H1 (cell line): ENCODE data around the gene IPO11. TPM values are rescaled to one million over a fixed set of nuclear protein-coding genes. Genes with fewer than 3 reads are reported as not detected.

Experiments used
- CTCF ChIA-PET: fragments of 300-600 bp; sonication (Branson Sonifier 250); formaldehyde crosslinking; loops from one replicate; lab custom pipeline; 2021; ENCODE audit not compliant: partially characterized antibody; lab: Charles Lee
- POLR2A ChIA-PET: fragments of 300-600 bp; sonication (Branson Sonifier 250); formaldehyde crosslinking; loops from one replicate; lab custom pipeline; 2021; ENCODE audit warnings: inconsistent platforms; ENCODE audit not compliant: partially characterized antibody; lab: Charles Lee
- DNase-seq, 2 experiments: peaks; one replicate each; pipeline versions ENCODE4 v3.0.0 to v3.0.0-alpha.2; 2010 to 2022; ENCODE audit warnings: low spot score in 2 of 2, low read depth in 1 of 2, mixed read lengths in 1 of 2
- FAIRE-seq: peaks from 2 replicates; lab custom pipeline; 2011; peaks lifted over from hg19 to GRCh38; lab: Jason Lieb, UNC
- H2AFZ ChIP-seq: 2 replicates; pipeline ENCODE4 v1.8.1; 2012; ENCODE audit warnings: low read length, inconsistent platforms
- H2AK5ac ChIP-seq: 2 replicates; pipeline ENCODE4 v1.6.1; 2013; ENCODE audit warnings: low read depth, low read length
- H2BK120ac ChIP-seq: replicated peaks from 2 replicates; pipeline ENCODE3; 2013; ENCODE audit warnings: low read depth, low read length, inconsistent platforms
- H2BK12ac ChIP-seq: 2 replicates; pipeline ENCODE4 v1.6.1; 2013; ENCODE audit warnings: low read depth, low read length
- H2BK15ac ChIP-seq: 2 replicates; pipeline ENCODE4 v1.6.1; 2013; ENCODE audit warnings: low read length
- H2BK20ac ChIP-seq: 2 replicates; pipeline ENCODE4 v1.6.1; 2013; ENCODE audit warnings: low read length
- H2BK5ac ChIP-seq: 2 replicates; pipeline ENCODE4 v1.6.1; 2013; ENCODE audit warnings: low read depth, low read length
- H3K14ac ChIP-seq: 2 replicates; pipeline ENCODE4 v1.6.1; 2013; ENCODE audit warnings: inconsistent platforms; ENCODE audit not compliant: insufficient read length
- H3K18ac ChIP-seq: 2 replicates; pipeline ENCODE4 v1.6.1; 2013; ENCODE audit warnings: low read length; ENCODE audit errors: extremely low read depth
- H3K23ac ChIP-seq: 2 replicates; pipeline ENCODE4 v1.6.1; 2013; ENCODE audit warnings: inconsistent platforms; ENCODE audit not compliant: insufficient read length
- H3K23me2 ChIP-seq: 2 replicates; pipeline ENCODE4 v1.6.1; 2013; ENCODE audit warnings: low read depth, low read length
- H3K27ac ChIP-seq: 2 replicates; pipeline ENCODE4 v1.6.1; 2011; ENCODE audit warnings: low read depth, low read length, inconsistent platforms
- H3K27me3 ChIP-seq, 4 experiments: replicated peaks in 1 of 4; 1 replicate in 1 of 4; 2 replicates in 3 of 4; pipeline versions ENCODE4 v1.6.1 to v1.8.1; 2011 to 2013; ENCODE audit warnings: low read length in 3 of 4, mild to moderate bottlenecking in 3 of 4, inconsistent platforms in 2 of 4, mixed read lengths in 2 of 4, moderate library complexity in 1 of 4; ENCODE audit not compliant: control insufficient read depth in 3 of 4, insufficient read depth in 3 of 4; ENCODE audit errors: extremely low read depth in 1 of 4
- H3K36me3 ChIP-seq, 4 experiments: 2 replicates each; pipeline versions ENCODE4 v1.6.1 to v1.8.1; 2011 to 2013; ENCODE audit warnings: mild to moderate bottlenecking in 4 of 4, low read length in 3 of 4, moderate library complexity in 2 of 4, control low read depth in 1 of 4, inconsistent platforms in 1 of 4; ENCODE audit not compliant: insufficient read depth in 4 of 4, control insufficient read depth in 2 of 4
- H3K4ac ChIP-seq: replicated peaks from 2 replicates; pipeline ENCODE3; 2013; ENCODE audit warnings: low read length, low read depth, mixed read lengths, inconsistent platforms; ENCODE audit not compliant: insufficient read length
- H3K4me1 ChIP-seq, 4 experiments: replicated peaks in 1 of 4; 1 replicate in 1 of 4; 2 replicates in 3 of 4; pipeline versions ENCODE4 v1.6.1 to v1.8.1; 2011 to 2013; ENCODE audit warnings: low read length in 3 of 4, inconsistent platforms in 2 of 4, mixed read lengths in 1 of 4; ENCODE audit not compliant: insufficient read depth in 4 of 4, control insufficient read depth in 3 of 4
- H3K4me2 ChIP-seq, 2 experiments: 2 replicates each; pipeline versions ENCODE4 v1.6.1 to v1.8.1; 2011 to 2013; ENCODE audit warnings: low read depth in 2 of 2, low read length in 2 of 2, control low read depth in 1 of 2, inconsistent platforms in 1 of 2, mild to moderate bottlenecking in 1 of 2; ENCODE audit not compliant: insufficient read depth in 1 of 2
- H3K4me3 ChIP-seq, 4 experiments: fragments of 200-600, 300-600 bp in 1 of 4; sonication (generic), shearing (Covaris generic), sonication (Bioruptor Twin) in 1 of 4; 2 replicates each; pipeline versions ENCODE4 v1.5.1 to v1.8.1; 2011 to 2016; ENCODE audit warnings: low read length in 4 of 4, low read depth in 3 of 4, control low read depth in 2 of 4, inconsistent platforms in 2 of 4, mild to moderate bottlenecking in 2 of 4, mixed read lengths in 1 of 4, moderate library complexity in 1 of 4; ENCODE audit not compliant: insufficient read depth in 2 of 4; ENCODE audit errors: extremely low read depth in 1 of 4
- H3K56ac ChIP-seq: replicated peaks from 2 replicates; pipeline ENCODE3; 2013; ENCODE audit warnings: low read depth, mild to moderate bottlenecking, mixed read lengths, low read length, inconsistent platforms; ENCODE audit not compliant: insufficient read length
- H3K79me1 ChIP-seq: 2 replicates; pipeline ENCODE4 v1.6.1; 2013; ENCODE audit warnings: low read depth, low read length, control low read depth
- H3K79me2 ChIP-seq, 2 experiments: 2 replicates each; pipeline versions ENCODE4 v1.6.1 to v1.8.1; 2012 to 2013; ENCODE audit warnings: low read length in 2 of 2, mild to moderate bottlenecking in 2 of 2, inconsistent platforms in 1 of 2; ENCODE audit not compliant: insufficient read depth in 2 of 2, control insufficient read depth in 1 of 2
- H3K9ac ChIP-seq, 4 experiments: replicated peaks in 1 of 4; 1 replicate in 1 of 4; 2 replicates in 3 of 4; pipeline versions ENCODE4 v1.6.1 to v1.8.1; 2011 to 2013; ENCODE audit warnings: low read depth in 3 of 4, low read length in 3 of 4, control low read depth in 2 of 4, mild to moderate bottlenecking in 2 of 4, moderate library complexity in 2 of 4, inconsistent platforms in 1 of 4; ENCODE audit errors: extremely low read depth in 1 of 4
- H3K9me3 ChIP-seq, 2 experiments: 2 replicates each; pipeline versions ENCODE4 v1.6.1 to v1.8.1; 2012 to 2013; ENCODE audit warnings: mild to moderate bottlenecking in 2 of 2, moderate library complexity in 2 of 2, control low read depth in 1 of 2, inconsistent platforms in 1 of 2, low read depth in 1 of 2, low read length in 1 of 2, mixed read lengths in 1 of 2; ENCODE audit not compliant: insufficient read depth in 2 of 2
- H4K20me1 ChIP-seq, 2 experiments: replicated peaks in 1 of 2; 2 replicates each; pipeline versions ENCODE3 to v1.8.1; 2011 to 2013; ENCODE audit warnings: inconsistent platforms in 2 of 2, low read length in 2 of 2, mild to moderate bottlenecking in 1 of 2; ENCODE audit not compliant: insufficient read depth in 2 of 2, control insufficient read depth in 1 of 2
- H4K5ac ChIP-seq: 2 replicates; pipeline ENCODE4 v1.6.1; 2013; ENCODE audit warnings: low read length, low read depth, mixed read lengths, inconsistent platforms; ENCODE audit not compliant: insufficient read length
- H4K8ac ChIP-seq: 2 replicates; pipeline ENCODE4 v1.8.0; 2013; ENCODE audit warnings: mild to moderate bottlenecking, moderate library complexity, low read length, inconsistent platforms; ENCODE audit not compliant: insufficient read depth; ENCODE audit errors: extremely low read depth
- H4K91ac ChIP-seq: replicated peaks from 2 replicates; pipeline ENCODE3; 2013; ENCODE audit warnings: low read length, mixed read lengths, inconsistent platforms; ENCODE audit not compliant: insufficient read length
- CHD1 ChIP-seq: IDR thresholded peaks from 2 replicates; pipeline ENCODE4 v1.6.1; 2012; ENCODE audit warnings: low read depth, low read length, improper control_type of control experiment
- EP300 ChIP-seq, 2 experiments: IDR thresholded peaks; 1 replicate in 1 of 2; 2 replicates in 1 of 2; pipeline ENCODE4 v1.6.1; 2011 to 2012; ENCODE audit warnings: low read depth in 2 of 2, low read length in 2 of 2, mild to moderate bottlenecking in 2 of 2, borderline replicate concordance in 1 of 2, inconsistent platforms in 1 of 2, moderate library complexity in 1 of 2
- GTF2F1 ChIP-seq: IDR thresholded peaks from 2 replicates; pipeline ENCODE4 v1.6.1; 2012; ENCODE audit warnings: low read depth, low read length, improper control_type of control experiment, borderline replicate concordance
- KDM4A ChIP-seq: IDR thresholded peaks from one replicate; pipeline ENCODE4 v1.7.1; 2012; ENCODE audit warnings: low read depth, mild to moderate bottlenecking, moderate library complexity, low read length, inconsistent platforms; ENCODE audit not compliant: severe bottlenecking
- TEAD4 ChIP-seq: IDR thresholded peaks from 2 replicates; pipeline ENCODE4 v1.6.1; 2012; ENCODE audit warnings: low read depth, low read length, inconsistent platforms, mixed read lengths
- YY1 ChIP-seq: IDR thresholded peaks from 2 replicates; pipeline ENCODE4 v1.6.1; 2011; ENCODE audit warnings: low read depth, mild to moderate bottlenecking, low read length
- WGBS, 2 experiments: shearing (Covaris generic) in 1 of 2; methylation state at CpG; one replicate each; pipeline versions ENCODE4 v1.1.6 to v1.1.7; 2013 to 2015; ENCODE audit warnings: low lambda C conversion rate in 2 of 2, mixed read lengths in 2 of 2, inconsistent platforms in 1 of 2, low coverage in 1 of 2, missing lambda C conversion rate in 1 of 2; ENCODE audit not compliant: insufficient replicate concordance in 2 of 2, insufficient coverage in 1 of 2, insufficient read length in 1 of 2; ENCODE audit errors: extremely low coverage in 1 of 2, missing lambda C conversion rate in 1 of 2; 5-methylcytosine and 5-hydroxymethylcytosine counted together
- polyA plus RNA-seq, 7 experiments: library from polyadenylated mRNA; depleted of rRNA in 3 of 7; stranded (reverse) in 5 of 7; unstranded in 2 of 7; fragments of >200 nt in 5 of 7; fragments of 200-250 nt in 2 of 7; gene quantifications; 1 replicate in 5 of 7; 2 replicates in 1 of 7; 4 replicates in 1 of 7; pipeline versions ENCODE4 v1.2.1 to v1.2.3, GENCODE V29; 2011 to 2013; ENCODE audit warnings: missing spikeins in 2 of 7, mixed read lengths in 2 of 7
- total RNA-seq: library from RNA; stranded (reverse); fragmentation: NEBNext Ultra II Directional; extraction: Animal tissue kit (Norgen Biotek cat#: 25700); gene quantifications from 2 replicates; pipeline ENCODE4 v1.2.1, GENCODE V29; 2021

The IPO11 gene
- total and polyA plus RNA-seq, 2 of the 8 experiments (the other 6 are each of a cell fraction or from before 2014, with no cell fraction given) = 23.6 to 64.4 TPM

DNA sequence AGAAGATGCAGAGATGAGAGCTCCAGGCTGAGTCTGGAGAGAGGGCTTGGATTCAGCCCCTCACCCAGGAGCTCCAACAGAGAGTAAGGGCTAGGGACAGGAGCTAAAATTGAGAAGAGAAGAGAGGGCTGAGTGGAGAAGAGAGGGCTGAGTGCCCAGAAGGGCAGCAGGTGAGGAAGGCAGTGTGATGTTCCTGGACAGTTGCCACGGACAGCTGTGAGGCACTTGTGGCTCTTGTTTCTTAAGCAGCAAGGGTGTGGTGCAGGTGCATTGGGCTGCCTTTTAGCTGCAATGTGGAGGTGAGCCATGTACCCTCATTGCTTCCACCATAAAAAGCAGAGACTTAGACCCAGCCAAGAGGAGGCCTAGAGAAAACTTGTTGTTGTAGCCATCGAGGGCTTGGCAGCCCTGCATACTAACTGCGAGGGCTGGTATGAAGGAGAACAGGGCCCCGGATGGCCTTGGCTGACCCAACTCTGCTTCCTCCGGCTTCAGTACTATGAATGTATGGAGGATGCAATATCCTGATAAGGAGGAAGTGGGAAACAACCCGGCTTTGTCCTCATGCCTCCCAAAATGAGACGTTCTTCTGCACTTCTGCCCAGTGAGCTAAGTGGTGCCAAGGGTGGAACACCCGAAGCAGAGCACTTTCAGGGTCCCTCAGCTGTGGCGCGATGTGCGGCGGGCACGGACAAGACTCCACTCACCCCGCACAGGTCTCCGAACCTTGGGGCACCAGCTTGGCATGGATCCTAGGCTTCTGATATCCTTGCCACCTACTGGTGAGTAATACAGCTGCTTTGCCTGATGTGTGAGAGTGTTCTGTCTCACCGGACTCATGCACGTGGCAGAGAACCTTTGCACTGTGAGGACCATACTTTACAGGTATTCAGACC is 231.2 kb downstream of the IPO11 start:
- H3K36me3 ChIP-seq = no peaks in the 10 kb centered on the region
- H2BK20ac ChIP-seq = no peak overlapping the region
- no peak overlapping the region for H4K91ac ChIP-seq
- H2BK15ac ChIP-seq = no peak overlapping the region
- CTCF ChIA-PET = interaction anchor here (1.0 to 1.4 kb wide), 3 partner anchors 10 to 17 kb away, joined by 4 to 6 read pairs (median 5); no protein-coding TSS in a partner anchor
- no peaks in the 10 kb centered on the region for H3K9me3 ChIP-seq
- no peak overlapping the region for H3K4me2 ChIP-seq
- POLR2A ChIA-PET = no interaction called here
- DNase-seq (peak in 1 of 2 experiments; percentile 39), FAIRE-seq (no peak)
- no peak overlapping the region for H3K9ac ChIP-seq
- no peak overlapping the region for H3K27ac ChIP-seq
- no peaks in the 10 kb centered on the region for H4K20me1 ChIP-seq
- no peak overlapping the region for H2AK5ac ChIP-seq
- H3K27me3 ChIP-seq = no peaks in the 10 kb centered on the region
- no peak overlapping the region for H2AFZ ChIP-seq
- H3K23me2 ChIP-seq = no peaks in the 10 kb centered on the region
- WGBS, 2 experiments = 98% methylated on average over 17 of the region's 17 CpGs; no CpG with 5 or more reads in 1 of the 2 experiments
- TF ChIP-seq KDM4A (no peak), TEAD4 (no peak), YY1 (no peak), EP300 (IDR thresholded peaks at IDR 0.05; ENCODE audit: borderline replicate concordance in 1 of 2, low read depth in 2 of 2, low read length in 2 of 2) (no peak), CHD1 (no peak), GTF2F1 (no peak)
- TF ChIP-seq, all 59 proteins: peak for 0
- Histone ChIP-seq H3K79me1 (no peaks in the 10 kb centered on the region; the same call in 1 of the 2 replicates), H3K4ac (no peak overlapping the region), H4K5ac (no peak overlapping the region), H2BK5ac (no peak overlapping the region), H3K4me3 (no peak overlapping the region), H3K23ac (no peak overlapping the region), H3K4me1 (no peaks in the 10 kb centered on the region; a peak in 1 of 7 replicates), H3K79me2 (no peaks in the 10 kb centered on the region), H3K18ac (no peak overlapping the region), H2BK12ac (no peak overlapping the region), H3K14ac (no peak overlapping the region), H4K8ac (no peak overlapping the region; the same call in 1 of the 2 replicates), H3K56ac (no peak overlapping the region), H2BK120ac (no peak overlapping the region)
